ENCODE measurements around the gene AKAP8L. TPM values are rescaled to one million over a fixed set of nuclear protein-coding genes. Genes with fewer than 3 reads are reported as not detected.

Gene AKAP8L
- total and polyA plus RNA-seq, 2 experiments from 2014 or later, result 88.7 to 155 TPM

- H3K4me1 ChIP-seq (ENCODE audit: insufficient read depth), result peaks cover 10% of the 10 kb centered on the region
- no peak overlapping the region for H3K4me3 ChIP-seq
- no peaks in the 10 kb centered on the region for H3K9me3 ChIP-seq (ENCODE audit: low read depth)
- TF ChIP-seq EZH2phosphoT487 (IDR thresholded peaks at IDR 0.05; ENCODE audit: low read depth, severe bottlenecking, unreplicated experiment), result no peak
- TF ChIP-seq CTCF (IDR thresholded peaks at IDR 0.05; ENCODE audit: poor library complexity), result no peak
- no peak for TF ChIP-seq EZH2 (IDR thresholded peaks at IDR 0.05; ENCODE audit: borderline replicate concordance)
- H3K36me3 ChIP-seq (replicated peaks; ENCODE audit: insufficient read depth, low read depth), result no peaks in the 10 kb centered on the region
- 91% methylated on average over 16 of the region's 16 CpGs for WGBS (ENCODE audit: low lambda C conversion rate, missing lambda C conversion rate)
- H4K20me1 ChIP-seq (ENCODE audit: insufficient read depth, poor library complexity, severe bottlenecking), result no peaks in the 10 kb centered on the region
- no peak for DNase-seq (ENCODE audit: low spot score)
- H3K4me2 ChIP-seq, result no peak overlapping the region
- H3K79me2 ChIP-seq, result peaks cover 38% of the 10 kb centered on the region
- H2AFZ ChIP-seq, result no peak overlapping the region
- no peaks in the 10 kb centered on the region for H3K9me2 ChIP-seq (replicated peaks; ENCODE audit: insufficient read depth)
- H3K27me3 ChIP-seq, result no peaks in the 10 kb centered on the region
- no peak overlapping the region for H3K27ac ChIP-seq
These were observed 7.9 kb upstream of the AKAP8L start for GRCh38 chr19:15426485-15427349.

GRCh38 chr19:15425321-15425950 is 6.6 kb upstream of the AKAP8L start:
- no peak overlapping the region for H3K4me3 ChIP-seq
- no peaks in the 10 kb centered on the region for H4K20me1 ChIP-seq (ENCODE audit: insufficient read depth, poor library complexity, severe bottlenecking)
- H3K9me3 ChIP-seq (ENCODE audit: low read depth), result no peaks in the 10 kb centered on the region
- H3K27me3 ChIP-seq, result no peaks in the 10 kb centered on the region
- no peaks in the 10 kb centered on the region for H3K9me2 ChIP-seq (replicated peaks; ENCODE audit: insufficient read depth)
- TF ChIP-seq EZH2 (IDR thresholded peaks at IDR 0.05; ENCODE audit: borderline replicate concordance) (no peak), EZH2phosphoT487 (IDR thresholded peaks at IDR 0.05; ENCODE audit: low read depth, severe bottlenecking, unreplicated experiment) (no peak), CTCF (IDR thresholded peaks at IDR 0.05; ENCODE audit: poor library complexity) (no peak)
- 98% methylated on average over 33 of the region's 36 CpGs for WGBS (ENCODE audit: low lambda C conversion rate, missing lambda C conversion rate)
- no peak for DNase-seq (ENCODE audit: low spot score)
- H3K79me2 ChIP-seq, result peaks cover 26% of the 10 kb centered on the region
- no peak overlapping the region for H3K27ac ChIP-seq
- H3K4me2 ChIP-seq, result no peak overlapping the region
- no peak overlapping the region for H2AFZ ChIP-seq
- H3K4me1 ChIP-seq (ENCODE audit: insufficient read depth), result no peaks in the 10 kb centered on the region
- H3K36me3 ChIP-seq (replicated peaks; ENCODE audit: insufficient read depth, low read depth), result no peaks in the 10 kb centered on the region

- no peak overlapping the region for H3K27ac ChIP-seq
- TF ChIP-seq CTCF (IDR thresholded peaks at IDR 0.05; ENCODE audit: poor library complexity) (no peak), EZH2 (IDR thresholded peaks at IDR 0.05; ENCODE audit: borderline replicate concordance) (no peak), EZH2phosphoT487 (IDR thresholded peaks at IDR 0.05; ENCODE audit: low read depth, severe bottlenecking, unreplicated experiment) (no peak)
- H3K27me3 ChIP-seq, result no peaks in the 10 kb centered on the region
These were observed 6.0 kb upstream of the AKAP8L start for GRCh38 chr19:15424692-15425272.

More at GRCh38 chr19:15424692-15425272, 6.0 kb upstream of the AKAP8L start:
- Histone ChIP-seq H3K4me3 (no peak overlapping the region), H3K79me2 (peaks cover 19% of the 10 kb centered on the region), H4K20me1 (ENCODE audit: insufficient read depth, poor library complexity, severe bottlenecking) (no peaks in the 10 kb centered on the region), H3K9me3 (ENCODE audit: low read depth) (no peaks in the 10 kb centered on the region), H3K4me2 (no peak overlapping the region), H3K9me2 (replicated peaks; ENCODE audit: insufficient read depth) (no peaks in the 10 kb centered on the region), H3K36me3 (replicated peaks; ENCODE audit: insufficient read depth, low read depth) (no peaks in the 10 kb centered on the region), H2AFZ (no peak overlapping the region), H3K4me1 (ENCODE audit: insufficient read depth) (no peaks in the 10 kb centered on the region)
- WGBS (ENCODE audit: low lambda C conversion rate, missing lambda C conversion rate), result 98% methylated on average over 38 of the region's 38 CpGs
- DNase-seq (ENCODE audit: low spot score), result no peak

Data from hepatocyte (in vitro differentiated cells).